Measurements from ENCODE around the gene TEX36.
"Not testable (repeated sequence)": the region's sequence is repeated elsewhere in the genome, so short reads cannot be mapped to it uniquely, and the experiment has no call there.

Gene TEX36, protein sequence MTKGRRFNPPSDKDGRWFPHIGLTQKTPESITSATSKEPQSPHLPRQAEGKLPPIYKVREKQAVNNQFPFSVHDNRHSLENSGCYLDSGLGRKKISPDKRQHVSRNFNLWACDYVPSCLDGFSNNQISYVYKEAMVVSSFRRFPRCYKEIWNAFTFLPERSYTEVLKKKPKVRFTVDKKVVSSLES

DNA sequence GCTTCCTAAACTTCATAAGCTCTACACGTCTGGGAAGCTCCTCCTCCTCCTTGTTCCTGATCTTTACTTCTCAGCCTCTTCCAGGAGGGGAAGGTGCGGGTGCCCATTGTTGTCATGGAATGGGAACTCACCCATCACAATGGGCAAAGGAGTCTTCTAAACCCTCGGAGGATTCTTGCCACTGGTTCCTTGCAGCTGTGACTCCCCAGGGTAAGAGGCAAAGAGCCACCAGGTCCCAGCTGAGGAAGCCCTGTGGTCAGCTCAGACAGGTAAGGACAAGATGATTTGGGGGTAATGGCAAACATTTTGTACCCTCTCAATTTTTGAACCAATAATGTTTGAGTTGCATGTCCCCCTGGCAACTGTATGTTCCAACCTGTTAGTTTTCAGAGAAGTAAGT lies at the start of gene TEX36:
Gene TEX36, minus strand, starts transcription at position 101 of the 400 bp plus-strand sequence. CDS start 174 bp downstream, outside the sequence.
- H3K27ac Mint-ChIP-seq: no peak within 1 kb of the TSS
- H3K4me3 Mint-ChIP-seq: no peak within 1 kb of the TSS
- H3K4me1 Mint-ChIP-seq: no peaks in the 10 kb centered on the region

DNA sequence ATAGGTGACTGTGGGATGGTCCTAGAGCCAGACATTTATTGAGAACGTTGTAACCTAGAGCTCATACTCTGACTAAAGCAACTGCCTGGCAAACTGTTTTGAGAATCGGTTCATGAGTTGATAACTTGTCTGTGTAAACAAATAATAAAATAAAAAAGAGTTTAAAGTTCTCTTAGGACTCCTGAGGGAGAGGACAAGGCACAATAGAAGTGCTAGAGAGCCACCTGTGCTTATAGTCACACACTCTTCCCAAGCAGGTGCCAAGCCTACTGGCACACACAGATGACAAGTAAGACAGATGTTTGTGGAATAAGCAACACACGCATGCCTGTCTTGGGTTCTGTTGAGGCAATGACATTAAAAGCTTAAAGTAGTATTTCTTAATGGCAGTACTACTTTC lies 44.5 kb upstream of the TEX36 start:
- H3K4me3 Mint-ChIP-seq: no peak overlapping the region
- H3K36me3 Mint-ChIP-seq: peaks cover 41% of the 10 kb centered on the region
- H3K27ac Mint-ChIP-seq: no peak overlapping the region
- H3K4me1 Mint-ChIP-seq: peaks cover 23% of the 10 kb centered on the region
- H3K9me3 Mint-ChIP-seq: no peaks in the 10 kb centered on the region
- H3K27me3 Mint-ChIP-seq: no peaks in the 10 kb centered on the region

More for the DNA sequence above, at the start of gene TEX36:
- peaks cover 12% of the 10 kb centered on the region for H3K27me3 Mint-ChIP-seq
- peaks cover 7% of the 10 kb centered on the region for H3K9me3 Mint-ChIP-seq
- no peaks in the 10 kb centered on the region for H3K36me3 Mint-ChIP-seq

DNA sequence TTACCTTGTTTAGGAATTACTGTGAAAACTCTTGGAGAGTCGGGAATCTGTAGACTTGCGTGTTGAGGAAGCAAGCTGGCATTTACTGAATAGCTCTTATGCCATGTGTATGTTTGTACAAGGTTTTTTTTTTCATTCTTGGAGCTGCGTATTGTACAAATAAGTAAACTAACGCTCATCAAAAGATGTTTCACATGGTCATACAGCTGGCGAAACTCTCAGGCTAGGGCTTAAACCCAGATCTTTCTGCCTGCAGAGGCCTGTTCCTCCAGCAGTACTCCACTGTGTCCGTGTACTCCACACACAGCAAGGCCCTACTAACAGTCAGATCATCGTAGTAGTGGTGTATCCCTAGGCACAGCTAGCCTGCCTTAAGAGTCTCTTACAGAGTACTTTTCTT lies 44.0 kb upstream of the TEX36 start:
- no peak overlapping the region for H3K27ac Mint-ChIP-seq
- H3K9me3 Mint-ChIP-seq: no peaks in the 10 kb centered on the region
- peaks cover 23% of the 10 kb centered on the region for H3K4me1 Mint-ChIP-seq
- no peaks in the 10 kb centered on the region for H3K27me3 Mint-ChIP-seq
- H3K36me3 Mint-ChIP-seq: peaks cover 37% of the 10 kb centered on the region
- no peak overlapping the region for H3K4me3 Mint-ChIP-seq

DNA sequence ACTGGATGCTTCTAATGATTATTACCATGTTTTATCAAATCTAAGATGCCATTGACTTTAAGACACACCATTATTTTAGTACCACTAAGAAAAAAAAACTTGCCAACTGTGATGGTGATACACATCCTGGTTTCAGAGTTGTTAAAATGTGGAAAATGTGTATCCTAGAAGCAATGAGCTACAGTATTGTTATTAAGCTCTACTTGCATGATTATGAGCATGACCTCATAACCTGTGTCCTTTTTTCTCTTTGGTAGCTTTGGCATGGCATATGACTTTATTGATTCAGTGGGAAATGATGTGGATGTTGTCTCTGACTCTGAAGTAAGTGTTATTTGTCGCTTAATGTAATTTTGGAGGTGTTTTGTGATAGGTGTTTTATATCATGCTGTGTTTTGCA lies 39.8 kb upstream of the TEX36 start:
- H3K9me3 Mint-ChIP-seq: no peaks in the 10 kb centered on the region
- H3K36me3 Mint-ChIP-seq: peaks cover 28% of the 10 kb centered on the region
- no peak overlapping the region for H3K27ac Mint-ChIP-seq
- no peaks in the 10 kb centered on the region for H3K27me3 Mint-ChIP-seq
- H3K4me3 Mint-ChIP-seq: peak overlapping the region; percentile 5
- peaks cover 37% of the 10 kb centered on the region for H3K4me1 Mint-ChIP-seq

DNA sequence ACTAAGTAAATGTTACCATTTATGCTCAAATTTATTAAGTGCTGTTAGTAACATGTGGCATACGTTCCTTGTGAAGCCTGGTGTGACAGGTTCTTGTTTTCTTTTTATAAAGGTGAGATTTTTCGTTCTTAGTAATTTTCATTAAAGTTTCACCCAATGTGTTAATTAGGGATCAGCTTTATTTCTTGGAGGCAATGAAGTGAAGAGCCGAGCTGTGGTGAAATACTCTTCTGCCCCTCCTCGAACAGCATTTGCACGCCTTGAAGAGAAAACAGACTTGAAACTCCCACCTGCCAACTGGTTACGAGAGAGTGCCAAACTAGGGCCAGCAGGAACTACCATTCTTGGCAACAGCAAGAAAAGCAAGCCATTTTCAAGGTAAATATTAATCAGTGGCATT lies 38.1 kb upstream of the TEX36 start:
- Mint-ChIP-seq H3K36me3 (peaks cover 25% of the 10 kb centered on the region), H3K27ac (peak overlapping the region; percentile 59), H3K4me1 (peaks cover 33% of the 10 kb centered on the region), H3K4me3 (peak overlapping the region; percentile 77), H3K27me3 (no peaks in the 10 kb centered on the region), H3K9me3 (no peaks in the 10 kb centered on the region)

DNA sequence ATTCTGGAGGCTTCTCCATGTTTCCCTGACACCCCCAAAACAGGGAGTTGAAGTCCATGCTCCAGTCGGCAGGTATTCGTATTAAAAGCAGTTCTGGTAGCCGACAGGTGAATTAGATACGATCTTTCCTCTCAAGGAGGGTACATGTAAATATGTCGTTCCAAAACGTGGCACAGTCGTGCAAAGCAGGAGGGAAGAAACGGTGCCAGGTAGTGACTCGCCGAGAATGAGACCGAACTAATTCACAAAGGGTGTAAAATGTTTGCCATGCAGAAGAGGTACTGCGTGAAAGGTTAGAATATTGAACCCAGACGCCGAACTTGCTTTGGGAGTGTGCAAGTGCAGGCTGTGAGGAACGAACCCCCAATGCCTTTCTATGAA lies 37.0 kb upstream of the TEX36 start:
- H3K4me1 Mint-ChIP-seq: peaks cover 33% of the 10 kb centered on the region
- peak overlapping the region; percentile 98 for H3K27ac Mint-ChIP-seq
- peak overlapping the region; percentile 99 for H3K4me3 Mint-ChIP-seq
- no peaks in the 10 kb centered on the region for H3K27me3 Mint-ChIP-seq
- no peaks in the 10 kb centered on the region for H3K9me3 Mint-ChIP-seq
- H3K36me3 Mint-ChIP-seq: peaks cover 18% of the 10 kb centered on the region

DNA sequence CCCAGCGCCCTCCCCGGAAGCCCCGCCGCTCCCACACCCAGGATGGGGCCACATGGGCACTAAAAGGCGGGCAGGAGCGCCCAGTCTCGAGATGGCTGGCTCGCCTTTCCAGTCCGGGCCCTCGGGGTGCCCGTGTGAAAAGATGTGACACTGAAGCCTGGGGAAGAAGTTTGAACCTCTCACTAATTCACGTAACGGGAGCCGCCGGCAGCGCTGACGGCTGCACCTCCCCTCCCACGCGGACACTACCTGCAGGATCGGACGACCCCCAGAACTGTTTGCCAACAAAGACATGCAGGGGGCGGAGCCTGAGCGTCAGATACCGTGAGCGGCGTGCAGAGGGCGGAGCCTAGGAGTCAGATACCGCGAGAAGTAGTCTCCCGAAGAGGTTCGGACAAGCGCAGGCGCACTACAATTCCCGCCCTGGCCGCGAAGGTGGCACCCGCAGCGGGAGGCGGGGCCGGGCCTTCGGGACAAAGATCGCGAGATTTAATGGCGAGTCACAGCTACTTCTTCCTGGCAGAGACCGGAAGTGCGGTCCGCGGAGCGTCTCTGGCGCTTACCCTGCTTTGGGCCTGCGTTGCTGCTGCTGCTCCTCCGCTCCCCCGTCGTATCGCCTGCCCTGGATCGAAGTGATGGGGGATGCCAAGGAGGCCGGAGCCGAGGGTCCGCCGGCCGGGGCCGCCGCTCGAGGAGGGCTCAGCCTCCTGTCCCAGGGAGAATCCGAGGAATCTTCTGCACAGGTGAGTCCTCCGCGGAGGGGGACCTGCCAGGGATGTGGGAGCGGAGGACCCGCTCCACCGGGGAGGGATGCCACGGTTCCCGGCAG lies 36.4 kb upstream of the TEX36 start, which contains the start of gene EDRF1:
Gene EDRF1, plus strand, starts transcription at position 537 of the 829 bp plus-strand sequence. Its CDS starts 99 bp downstream, at position 636.
- H3K4me1 Mint-ChIP-seq: peaks cover 33% of the 10 kb centered on the region
- H3K36me3 Mint-ChIP-seq: peaks cover 15% of the 10 kb centered on the region
- peak within 1 kb of the TSS; percentile 98 for H3K27ac Mint-ChIP-seq
- no peaks in the 10 kb centered on the region for H3K9me3 Mint-ChIP-seq
- peak within 1 kb of the TSS; percentile 99 for H3K4me3 Mint-ChIP-seq
- no peaks in the 10 kb centered on the region for H3K27me3 Mint-ChIP-seq

DNA sequence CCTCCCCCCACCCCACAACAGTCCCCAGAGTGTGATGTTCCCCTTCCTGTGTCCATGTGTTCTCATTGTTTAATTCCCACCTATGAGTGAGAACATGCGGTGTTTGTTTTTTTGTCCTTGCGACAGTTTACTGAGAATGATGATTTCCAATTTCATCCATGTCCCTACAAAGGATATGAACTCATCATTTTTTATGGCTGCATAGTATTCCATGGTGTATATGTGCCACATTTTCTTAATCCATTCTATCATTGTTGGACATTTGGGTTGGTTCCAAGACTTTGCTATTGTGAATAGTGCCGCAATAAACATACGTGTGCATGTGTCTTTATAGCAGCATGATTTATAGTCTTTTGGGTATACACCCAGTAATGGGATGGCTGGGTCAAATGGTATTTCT lies 31.8 kb upstream of the TEX36 start:
- not testable (repeated sequence) for H3K4me1 Mint-ChIP-seq, H3K4me3 Mint-ChIP-seq, H3K27me3 Mint-ChIP-seq, H3K27ac Mint-ChIP-seq
- Mint-ChIP-seq H3K36me3 (peaks cover 14% of the 10 kb centered on the region), H3K9me3 (peaks cover 11% of the 10 kb centered on the region)

DNA sequence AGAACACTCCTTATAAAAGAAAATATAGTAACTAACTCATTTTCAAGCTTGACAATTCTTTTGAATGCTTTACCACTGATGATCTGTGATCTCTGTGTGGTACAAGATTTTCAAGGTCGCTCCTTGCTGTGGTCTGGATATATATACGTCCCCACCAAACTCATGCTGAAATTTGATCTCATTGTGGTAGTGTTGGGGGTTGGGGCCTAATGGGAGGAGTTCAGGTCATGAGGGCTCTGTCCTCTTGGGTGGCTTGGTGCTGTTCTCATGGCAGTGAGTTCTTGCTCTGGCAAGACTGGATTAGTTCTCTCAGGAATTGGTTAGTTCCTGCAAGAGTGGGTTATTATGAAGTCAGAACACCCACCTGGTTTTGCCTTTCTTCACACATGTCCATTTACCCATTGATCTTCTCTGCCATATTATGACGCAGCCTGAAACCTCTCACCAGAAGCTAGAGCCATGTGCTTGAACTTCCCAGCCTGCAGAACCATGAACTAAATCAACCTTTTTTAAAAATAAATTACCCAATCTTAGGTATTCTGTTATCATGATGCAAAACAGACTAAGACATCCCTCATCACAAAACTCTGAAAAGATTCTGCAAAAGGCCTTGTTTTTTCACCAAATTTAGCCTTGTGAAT lies 28.3 kb upstream of the TEX36 start:
- H3K9me3 Mint-ChIP-seq: peaks cover 11% of the 10 kb centered on the region
- H3K27ac Mint-ChIP-seq: no peak overlapping the region
- H3K4me1 Mint-ChIP-seq: no peaks in the 10 kb centered on the region
- H3K27me3 Mint-ChIP-seq: no peaks in the 10 kb centered on the region
- H3K36me3 Mint-ChIP-seq: peaks cover 13% of the 10 kb centered on the region
- H3K4me3 Mint-ChIP-seq: no peak overlapping the region

DNA sequence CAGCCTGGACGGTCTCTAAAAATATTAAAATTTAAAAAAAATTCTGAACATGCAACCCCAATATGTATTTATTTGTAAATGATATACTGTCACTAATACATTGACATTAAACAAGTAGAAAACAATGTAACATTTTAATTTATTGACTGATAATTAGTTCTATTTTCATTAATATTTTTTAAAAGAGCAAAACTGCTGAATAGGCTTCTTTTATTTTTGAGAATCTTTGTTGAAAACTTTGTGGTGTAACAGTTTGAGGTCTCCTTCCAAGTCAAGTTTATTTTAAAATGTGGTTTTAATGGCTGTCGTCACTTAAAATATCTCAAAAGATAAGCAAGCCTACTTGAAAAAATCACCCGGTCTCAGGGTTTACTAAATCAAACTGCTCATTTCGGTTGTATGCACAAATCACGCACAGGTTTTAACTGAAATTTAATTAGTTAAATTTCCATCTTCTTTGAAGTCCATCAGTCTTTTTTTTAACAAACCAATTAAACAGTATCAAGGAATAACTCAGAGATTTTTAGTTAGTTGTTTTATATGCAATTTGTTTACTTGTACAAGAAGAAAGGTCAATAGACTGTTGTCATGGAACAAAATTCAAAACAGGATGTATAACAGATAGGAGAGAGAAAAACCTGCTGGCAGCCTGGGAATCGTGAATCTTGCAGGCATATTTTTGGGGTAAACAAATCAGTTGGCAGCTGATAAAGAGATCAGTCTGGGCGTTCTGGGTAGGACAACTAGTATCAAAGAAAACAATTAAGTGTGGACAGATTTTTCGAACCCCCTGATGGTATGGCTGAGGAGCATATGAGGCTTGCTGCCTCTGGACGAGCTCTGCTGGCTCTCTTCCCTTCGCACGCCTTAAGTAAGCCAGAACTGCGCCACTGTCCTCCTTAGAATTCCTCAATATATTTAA lies 26.9 kb upstream of the TEX36 start:
- no peaks in the 10 kb centered on the region for H3K4me1 Mint-ChIP-seq
- H3K27me3 Mint-ChIP-seq: no peaks in the 10 kb centered on the region
- H3K4me3 Mint-ChIP-seq: no peak overlapping the region
- H3K9me3 Mint-ChIP-seq: peaks cover 11% of the 10 kb centered on the region
- no peak overlapping the region for H3K27ac Mint-ChIP-seq
- peaks cover 16% of the 10 kb centered on the region for H3K36me3 Mint-ChIP-seq

DNA sequence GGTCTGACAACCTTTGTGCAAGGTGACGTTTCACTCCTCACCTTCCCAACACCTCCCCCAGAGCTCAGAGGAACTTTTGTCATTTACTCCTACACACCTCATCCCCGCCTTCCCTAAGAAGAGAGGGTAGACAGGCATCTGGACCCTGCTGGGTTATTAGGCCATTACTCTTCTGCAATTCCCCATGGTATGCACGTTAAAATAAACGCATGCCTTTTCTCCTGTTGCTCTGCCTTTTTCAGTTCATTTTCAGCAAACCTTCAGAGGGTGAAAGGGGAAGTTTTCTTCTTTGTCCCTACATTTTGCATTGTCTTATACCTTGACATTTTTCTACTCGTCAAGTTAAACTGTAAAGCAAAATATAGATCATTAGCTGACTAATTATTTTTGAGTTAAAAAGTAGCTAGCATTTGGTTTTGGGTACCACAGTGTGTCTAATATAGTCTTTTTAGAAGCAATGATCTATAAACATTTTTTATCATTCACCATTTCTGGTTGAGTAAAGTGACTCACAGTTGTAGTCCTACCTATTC lies 26.1 kb upstream of the TEX36 start:
- Mint-ChIP-seq H3K9me3 (peaks cover 11% of the 10 kb centered on the region), H3K36me3 (peaks cover 14% of the 10 kb centered on the region), H3K27ac (no peak overlapping the region), H3K4me1 (no peaks in the 10 kb centered on the region), H3K27me3 (no peaks in the 10 kb centered on the region), H3K4me3 (no peak overlapping the region)

DNA sequence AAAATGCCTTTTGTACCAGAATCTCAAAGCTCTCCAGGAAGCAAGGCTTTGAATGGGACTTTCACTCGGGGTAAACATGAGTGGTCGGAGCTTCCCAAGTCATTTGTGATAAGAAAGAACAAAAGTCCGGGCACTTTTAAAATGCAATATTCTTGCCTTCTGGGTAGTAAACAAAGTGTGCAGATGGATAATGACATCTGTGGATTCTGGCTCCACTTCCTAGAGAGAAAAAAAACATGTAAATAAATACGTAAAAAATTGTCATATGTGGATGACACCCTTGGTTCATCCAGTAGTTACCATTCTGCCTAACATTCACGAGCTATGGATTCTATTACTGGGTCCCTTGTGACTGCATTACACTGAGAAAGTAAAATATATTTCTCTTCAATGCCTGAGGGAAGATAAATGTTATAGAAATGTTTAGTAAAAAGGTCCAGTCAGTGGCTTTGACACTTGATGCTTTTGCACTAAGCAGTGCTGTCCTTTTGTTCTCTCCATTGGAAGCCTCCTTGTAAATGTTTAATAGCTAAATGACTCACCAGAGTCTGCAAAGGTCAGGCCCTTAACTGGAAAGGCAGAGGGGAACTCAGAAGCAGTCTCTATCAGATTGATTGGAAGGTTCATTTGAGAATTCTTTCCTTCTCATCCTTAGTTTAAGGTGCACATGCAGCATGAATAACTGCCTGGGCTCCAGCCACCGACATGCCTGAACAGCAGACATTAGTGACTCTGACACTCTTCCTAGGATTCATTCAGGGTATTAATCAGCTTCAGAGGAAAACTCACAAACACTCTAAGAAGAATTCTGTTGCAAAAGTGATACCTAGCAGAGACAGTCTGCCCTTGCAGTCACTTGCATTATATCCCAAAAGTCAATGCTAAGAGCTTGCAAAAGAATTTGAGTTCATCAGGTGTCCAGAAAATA lies 24.8 kb upstream of the TEX36 start:
- Mint-ChIP-seq H3K27me3 (no peaks in the 10 kb centered on the region), H3K4me3 (no peak overlapping the region), H3K36me3 (peaks cover 12% of the 10 kb centered on the region), H3K27ac (no peak overlapping the region), H3K4me1 (no peaks in the 10 kb centered on the region), H3K9me3 (peaks cover 13% of the 10 kb centered on the region)

DNA sequence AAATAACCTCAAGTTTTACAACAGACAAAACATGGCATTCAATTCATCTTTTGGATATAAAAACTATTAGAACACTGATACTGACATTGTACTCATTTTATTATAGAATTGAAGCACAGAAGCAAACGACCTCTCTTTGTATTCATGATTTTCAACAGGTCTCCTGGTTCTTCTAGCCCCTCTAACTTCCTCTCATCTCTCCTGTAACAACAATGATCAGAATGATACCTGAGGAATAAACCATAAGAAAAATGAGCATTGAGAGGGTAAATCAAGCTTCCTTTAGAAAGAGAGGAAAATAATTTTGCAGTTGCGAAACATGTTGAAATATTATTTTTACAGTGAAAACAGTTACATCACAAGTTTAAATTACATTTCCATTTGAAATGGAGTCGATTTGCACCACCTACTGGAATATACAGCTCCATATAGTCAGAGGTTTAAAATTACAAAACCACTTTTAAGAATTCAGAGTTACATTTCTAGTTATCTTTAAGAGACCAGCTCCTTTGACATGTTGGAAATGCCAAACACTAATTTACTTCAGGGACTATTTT lies 17.5 kb upstream of the TEX36 start:
- Mint-ChIP-seq H3K27me3 (no peaks in the 10 kb centered on the region), H3K4me3 (no peak overlapping the region), H3K27ac (no peak overlapping the region), H3K4me1 (no peaks in the 10 kb centered on the region), H3K9me3 (peaks cover 5% of the 10 kb centered on the region), H3K36me3 (no peaks in the 10 kb centered on the region)

DNA sequence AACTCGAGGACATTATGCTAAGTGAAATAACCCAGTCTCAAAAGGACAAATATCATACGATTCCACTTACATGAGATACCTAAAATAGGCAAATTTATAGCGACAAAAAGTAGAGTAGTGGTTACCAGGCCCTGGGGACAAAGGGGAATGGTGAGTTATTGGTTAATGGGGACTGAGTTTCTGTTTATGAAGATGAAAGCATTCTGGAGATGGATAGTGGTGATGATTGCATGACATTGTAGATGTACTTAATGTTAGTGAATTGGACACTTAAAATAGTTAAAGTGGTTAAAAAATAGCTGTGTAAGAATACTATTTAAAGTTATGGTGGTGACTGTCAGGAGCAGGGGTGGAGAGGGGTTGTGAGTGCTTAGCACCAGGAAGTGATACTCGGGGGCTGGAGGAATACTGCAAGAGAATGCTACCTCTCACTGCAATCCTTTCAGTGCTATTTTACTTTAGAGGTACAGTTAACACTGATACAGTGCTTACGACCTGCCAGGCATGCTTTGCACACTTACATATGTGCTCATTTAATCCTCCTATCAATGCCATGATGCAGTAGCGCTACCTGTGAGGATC lies 16.7 kb upstream of the TEX36 start:
- Mint-ChIP-seq H3K27ac (no peak overlapping the region), H3K27me3 (no peaks in the 10 kb centered on the region), H3K9me3 (peaks cover 5% of the 10 kb centered on the region), H3K36me3 (no peaks in the 10 kb centered on the region), H3K4me3 (no peak overlapping the region), H3K4me1 (no peaks in the 10 kb centered on the region)

Measured in activated naive CD4-positive, alpha-beta T cell treated with anti-CD3 and anti-CD28 coated beads, Interleukin-2, amount 50 U/mL, for 24 hours (primary cell).